Heart right ventricle (tissue), 16 donors: ENCODE results near the gene STYXL1. TPM values are rescaled to one million over a fixed set of nuclear protein-coding genes. Genes with fewer than 3 reads are reported as not detected.

Experiments
- ATAC-seq, 8 donors: fragments of 200-7000 bp; cut with Tn5 transposase; one replicate each; pipeline ENCODE4 v1.9.1; 2020; ENCODE audit warnings: mild to moderate bottlenecking in 8 of 8, moderate library complexity in 8 of 8, moderate number of reproducible peaks in 1 of 8
- DNase-seq, 2 donors: peaks; one replicate each; pipeline ENCODE4 v3.0.0-alpha.2; 2020
- H3K27ac ChIP-seq, 10 donors: fragments of 200-600 bp; sonication (generic) in 2 of 10; one replicate each; pipeline versions ENCODE4 v1.5.0 to v1.8.0; 2020 to 2022; ENCODE audit warnings: mild to moderate bottlenecking in 3 of 10
- H3K27me3 ChIP-seq, 7 donors: fragments of 200-600 bp; one replicate each; pipeline ENCODE4 v1.8.0; 2021 to 2022; ENCODE audit warnings: mild to moderate bottlenecking in 2 of 7
- H3K36me3 ChIP-seq, 9 donors: fragments of 200-600 bp; sonication (generic) in 1 of 9; one replicate each; pipeline versions ENCODE4 v1.5.0 to v1.8.0; 2020 to 2022; ENCODE audit warnings: mild to moderate bottlenecking in 2 of 9
- H3K4me1 ChIP-seq, 9 donors: fragments of 200-600 bp; sonication (generic) in 1 of 9; one replicate each; pipeline versions ENCODE4 v1.5.0 to v1.8.0; 2020 to 2022; ENCODE audit warnings: mild to moderate bottlenecking in 4 of 9
- H3K4me3 ChIP-seq, 10 donors: fragments of 200-600 bp; sonication (generic) in 2 of 10; one replicate each; pipeline versions ENCODE4 v1.5.0 to v1.8.0; 2020 to 2022; ENCODE audit warnings: mild to moderate bottlenecking in 7 of 10, moderate library complexity in 2 of 10
- H3K9me3 ChIP-seq, 11 donors: fragments of 200-600 bp in 10 of 11; sonication (generic) in 2 of 11; one replicate each; pipeline versions ENCODE4 v1.5.0 to v1.8.0; 2013 to 2022; ENCODE audit warnings: mild to moderate bottlenecking in 2 of 11, control low read depth in 1 of 11, moderate library complexity in 1 of 11
- CTCF ChIP-seq, 9 donors: fragments of 200-600 bp; sonication (generic) in 2 of 9; IDR thresholded peaks; one replicate each; pipeline versions ENCODE4 v1.5.0 to v1.8.0; 2021 to 2022; ENCODE audit warnings: antibody characterized with exemption in 9 of 9, mild to moderate bottlenecking in 5 of 9, moderate library complexity in 1 of 9
- WGBS, 2 donors: extraction: QIAGEN DNeasy Blood & Tissue Kit; methylation state at CpG; one replicate each; pipeline ENCODE4 v1.1.7; 2013; ENCODE audit warnings: inconsistent platforms in 1 of 2; 5-methylcytosine and 5-hydroxymethylcytosine counted together
- intact Hi-C, 10 donors: fragments of 100-400 bp; cut with DNase I; formaldehyde crosslinking; loops; one replicate each; pipeline versions ENCODE4 v1.11.1 to v1.14.2; 2022
- polyA plus RNA-seq, 2 donors: library from polyadenylated mRNA; stranded (reverse); fragments of 200-250 nt; gene quantifications; one replicate each; pipeline ENCODE4 v1.2.3, GENCODE V29; 2013
- total RNA-seq, 10 donors: library from RNA; stranded (reverse); fragmentation: NEBNext Ultra II Directional in 3 of 10; extraction: Animal tissue kit (Norgen Biotek cat#: 25700) in 3 of 10; gene quantifications; one replicate each; pipeline versions ENCODE4 v1.2.1 to v1.2.4, GENCODE V29; 2021 to 2023
- donor health status: Arrhythmogenic right ventricular cardiomyopathy.
- donor health status: ischemic (EF 13 %, LVEDD 7.1; RV severe dilation, severe dysfunction).
- donor health status: healthy with polysubstance abuse.
- donor health status: DM: no; HTN: yes; CAD: no.
- donor health status: DM: no; HTN: no; CAD: no.
- donor health status: ischemic (EF 25% LVEDD 6.9; RV normal size, moderate dysfunction).
- donor health status: ischemic (EF 25% LVEDD 5.7; RV mildly dilated, moderate dysfunction).
- donor health status: healthy.
- donor health status: DM: yes; HTN: yes; CAD: no.
- donor health status: Ischemic cardiomyopathy.
- donor health status: ischemic (EF 35%, LVEDD 5.7; RV mildly dilated, moderate dysfunction).
- donor health status: nonischemic (EF 11% LVEDD 7.7; RV severe dilation, severe dysfunction).
- donor health status: DM: yes; HTN: yes; CAD: no.
- donor health status: PGD.
- donor health status: ischemic (EF 29% LVEDD 5.4; RV normal size, mild dysfunction).
- donor health status: nonischemic (EF 23%, LVEDD 6.1; RV moderate dilation, normal function).

STYXL1 gene
- total and polyA plus RNA-seq, 12 donors = 11.0 to 53.9 (median 17.7) TPM

GRCh38 chr7:75982306-75983064 lies 65.3 kb downstream of the STYXL1 start:
- TF ChIP-seq CTCF (IDR thresholded peaks at IDR 0.05) = no peak
- H3K4me1 ChIP-seq = peaks cover 11 to 40% (median 17%) of the 10 kb centered on the region in 9 donors
- no peaks in the 10 kb centered on the region for H3K27me3 ChIP-seq
- intact Hi-C loops = no loop called here
- WGBS, 2 donors = 78 to 91% methylated on average over 22 of the region's 22 CpGs
- peak overlapping the region in 2 of 10 donors; percentile 2 to 24 for H3K27ac ChIP-seq
- ATAC-seq = peak in 2 of 8 donors; percentile 1 to 3
- H3K4me3 ChIP-seq = no peak overlapping the region
- H3K36me3 ChIP-seq = peaks cover 9 to 96% (median 64%) of the 10 kb centered on the region in 9 donors
- no peaks in the 10 kb centered on the region for H3K9me3 ChIP-seq
- DNase-seq = no peak

- Histone ChIP-seq H3K27me3 (no peaks in the 10 kb centered on the region), H3K36me3 (peaks cover 9 to 89% (median 60%) of the 10 kb centered on the region in 9 donors), H3K9me3 (no peaks in the 10 kb centered on the region), H3K4me1 (peaks cover 11 to 46% (median 17%) of the 10 kb centered on the region in 9 donors), H3K4me3 (no peak overlapping the region), H3K27ac (peak overlapping the region in 3 of 10 donors; percentile 2 to 21 (median 6))
- no peak for DNase-seq
- no peak for TF ChIP-seq CTCF (IDR thresholded peaks at IDR 0.05)
- intact Hi-C loops = no loop called here
- 87 to 88% methylated on average over 38 of the region's 38 CpGs for WGBS, 2 donors
- peak in 1 of 8 donors; percentile 3 for ATAC-seq
Observed at GRCh38 chr7:75981453-75982305, 66.1 kb downstream of the STYXL1 start.

GRCh38 chr7:75981203-75981452 lies 66.7 kb downstream of the STYXL1 start:
- H3K4me3 ChIP-seq = no peak overlapping the region
- ATAC-seq (peak in 1 of 8 donors; percentile 7), DNase-seq (no peak)
- TF ChIP-seq CTCF (IDR thresholded peaks at IDR 0.05) = no peak
- intact Hi-C loops = no loop called here
- H3K36me3 ChIP-seq = peaks cover 7 to 87% (median 54%) of the 10 kb centered on the region in 9 donors
- WGBS, 2 donors = 87% methylated on average over 11 to 12 of the region's 12 CpGs
- no peaks in the 10 kb centered on the region for H3K27me3 ChIP-seq
- no peak overlapping the region for H3K27ac ChIP-seq
- peaks cover 11 to 43% (median 17%) of the 10 kb centered on the region in 9 donors for H3K4me1 ChIP-seq
- no peaks in the 10 kb centered on the region for H3K9me3 ChIP-seq

GRCh38 chr7:75980430-75981202 lies 67.2 kb downstream of the STYXL1 start:
- Histone ChIP-seq H3K4me1 (peaks cover 11 to 41% (median 17%) of the 10 kb centered on the region in 9 donors), H3K36me3 (peaks cover 7 to 84% (median 49%) of the 10 kb centered on the region in 9 donors), H3K9me3 (no peaks in the 10 kb centered on the region), H3K4me3 (no peak overlapping the region), H3K27me3 (no peaks in the 10 kb centered on the region), H3K27ac (peak overlapping the region in 4 of 10 donors; percentile 13 to 51 (median 26))
- peak in 2 of 8 donors; percentile 0 to 2 for ATAC-seq
- DNase-seq = no peak
- no peak for TF ChIP-seq CTCF (IDR thresholded peaks at IDR 0.05)
- WGBS, 2 donors = 89% methylated on average over 29 of the region's 29 CpGs
- intact Hi-C loops = no loop called here
